K562 (cell line): ENCODE data around the gene TCFL5. TPM values are rescaled to one million over a fixed set of nuclear protein-coding genes. Genes with fewer than 3 reads are reported as not detected.

Source experiments
- ATAC-seq: fragments of 200-7000 bp; cut with Tn5 transposase; 3 replicates; pipeline ENCODE4 v1.9.1; 2020; ENCODE audit warnings: moderate library complexity
- BruUV-seq: library from RNA; stranded (reverse); fragments of 400-500 nt; replicated peaks from 2 replicates; lab custom pipeline; 2021; lab: Mats Ljungman, UMichigan
- CTCF ChIA-PET: fragments of 300-600 bp; formaldehyde crosslinking; extraction: SDS; loops from one replicate; lab custom pipeline; 2021; ENCODE audit warnings: low intra/inter-chr PET ratio; lab: Yijun Ruan, JAX
- POLR2A ChIA-PET: fragments of 300-600, 350-650 bp; sonication (Branson Sonifier 250); formaldehyde crosslinking; extraction: SDS; loops from one replicate; lab custom pipeline; 2021; ENCODE audit warnings: antibody characterized with exemption, inconsistent platforms; lab: Yijun Ruan, JAX
- DNase-seq, 4 experiments: peaks; one replicate each; pipeline versions ENCODE4 v3.0.0 to v3.0.0-alpha.2; 2011 to 2018; ENCODE audit warnings: low spot score in 3 of 4, mixed read lengths in 3 of 4; ENCODE audit errors: extremely low read depth in 1 of 4
- FAIRE-seq: peaks from 2 replicates; lab custom pipeline; 2011; peaks lifted over from hg19 to GRCh38; lab: Jason Lieb, UNC
- H2AFZ ChIP-seq: 2 replicates; pipeline ENCODE4 v1.6.0; 2011; ENCODE audit warnings: low read depth, low read length, control low read depth, inconsistent platforms
- H3K27ac ChIP-seq: fragments of 200-600 bp; 3 replicates; pipeline ENCODE4 v1.8.0; 2011; ENCODE audit warnings: low read depth, mild to moderate bottlenecking, control low read depth, inconsistent platforms, low read length, moderate library complexity, mixed read lengths; ENCODE audit errors: extremely low read depth
- H3K27me3 ChIP-seq, 2 experiments: fragments of 300-600 bp in 1 of 2; 2 replicates in 1 of 2; 3 replicates in 1 of 2; pipeline versions ENCODE4 v1.6.0 to v1.8.0; 2011; ENCODE audit warnings: inconsistent platforms in 2 of 2, low read length in 2 of 2, mild to moderate bottlenecking in 1 of 2, mixed read lengths in 1 of 2, moderate library complexity in 1 of 2; ENCODE audit not compliant: control insufficient read depth in 2 of 2, insufficient read depth in 2 of 2
- H3K36me3 ChIP-seq: fragments of 300-600 bp; 3 replicates; pipeline ENCODE4 v1.8.0; 2011; ENCODE audit warnings: mild to moderate bottlenecking, low read length, inconsistent platforms; ENCODE audit not compliant: control insufficient read depth, insufficient read depth
- H3K4me1 ChIP-seq, 2 experiments: fragments of 200-600 bp in 1 of 2; replicated peaks in 1 of 2; 2 replicates in 1 of 2; 3 replicates in 1 of 2; pipeline versions ENCODE4 v1.5.1 to v1.8.0; 2011; ENCODE audit warnings: inconsistent platforms in 2 of 2, low read length in 2 of 2, mild to moderate bottlenecking in 1 of 2, mixed read lengths in 1 of 2, moderate library complexity in 1 of 2; ENCODE audit not compliant: control insufficient read depth in 2 of 2, insufficient read depth in 2 of 2
- H3K4me2 ChIP-seq: 2 replicates; pipeline ENCODE4 v1.6.1; 2011; ENCODE audit warnings: low read length, control low read depth, inconsistent platforms, mixed read lengths; ENCODE audit not compliant: insufficient read depth
- H3K4me3 ChIP-seq: fragments of 200-600 bp; sonication (generic), shearing (Covaris generic); 2 replicates; pipeline ENCODE4 v1.5.1; 2016; ENCODE audit warnings: control low read depth, inconsistent platforms
- H3K79me2 ChIP-seq: fragments of 200-600 bp; 3 replicates; pipeline ENCODE4 v1.8.0; 2011; ENCODE audit warnings: low read length, inconsistent platforms; ENCODE audit not compliant: control insufficient read depth, insufficient read depth
- H3K9ac ChIP-seq, 2 experiments: 2 replicates each; pipeline versions ENCODE4 v1.6.0 to v1.6.1; 2011; ENCODE audit warnings: low read depth in 2 of 2, low read length in 2 of 2, control low read depth in 1 of 2, inconsistent platforms in 1 of 2, mild to moderate bottlenecking in 1 of 2, mixed read lengths in 1 of 2; ENCODE audit not compliant: insufficient read depth in 1 of 2
- H3K9me1 ChIP-seq: one replicate; pipeline ENCODE4 v1.6.0; 2011; ENCODE audit warnings: inconsistent platforms, mild to moderate bottlenecking, low read length, moderate library complexity; ENCODE audit not compliant: control insufficient read depth, insufficient read depth
- H3K9me3 ChIP-seq: replicated peaks from 2 replicates; pipeline ENCODE4 v1.5.1; 2011; ENCODE audit warnings: low read depth, low read length, inconsistent platforms; ENCODE audit not compliant: control insufficient read depth, insufficient read depth
- H4K20me1 ChIP-seq: replicated peaks from 2 replicates; pipeline ENCODE4 v1.6.1; 2011; ENCODE audit warnings: low read length, inconsistent platforms, mixed read lengths; ENCODE audit not compliant: control insufficient read depth, insufficient read depth
- BRD4 ChIP-seq: fragments of 200-600 bp; sonication (generic); IDR thresholded peaks from 2 replicates; pipeline ENCODE4 v1.6.1; 2017; ENCODE audit warnings: inconsistent platforms
- C11orf30 ChIP-seq: fragments of 450-650 bp; IDR thresholded peaks from 2 replicates; pipeline ENCODE4 v1.6.1; 2016; ENCODE audit warnings: low read depth, mild to moderate bottlenecking
- HDAC6 ChIP-seq: IDR thresholded peaks from 2 replicates; pipeline ENCODE4 v1.6.1; 2012; ENCODE audit warnings: low read depth, mild to moderate bottlenecking, control low read depth, inconsistent platforms, low read length, moderate library complexity
- HLTF ChIP-seq: fragments of 450-650 bp; IDR thresholded peaks from 2 replicates; pipeline ENCODE4 v1.6.1; 2016
- JUN ChIP-seq, 2 experiments: sonication (generic) in 1 of 2; formaldehyde crosslinking in 1 of 2; IDR thresholded peaks; 2 replicates each; pipeline versions ENCODE4 v1.6.1 to v1.8.0; 2012 to 2022; ENCODE audit warnings: borderline replicate concordance in 2 of 2, mild to moderate bottlenecking in 2 of 2, improper control_type of control experiment in 1 of 2, low read depth in 1 of 2, low read length in 1 of 2, missing genetic modification reagents in 1 of 2
- NFE2L1 ChIP-seq: fragments of 450-650 bp; IDR thresholded peaks from 2 replicates; pipeline ENCODE4 v1.6.1; 2016; ENCODE audit warnings: missing genetic modification characterization, low read depth, mild to moderate bottlenecking, missing compliant biosample characterization, moderate library complexity, borderline replicate concordance
- NR4A1 ChIP-seq, 2 experiments: fragments of 250-450 bp in 1 of 2; fragments of 450-650 bp in 1 of 2; sonication (Bioruptor Pico) in 1 of 2; IDR thresholded peaks; 2 replicates each; pipeline versions ENCODE4 v1.4.0 to v1.6.1; 2016 to 2020; ENCODE audit warnings: mild to moderate bottlenecking in 2 of 2, missing compliant biosample characterization in 1 of 2, missing genetic modification characterization in 1 of 2, moderate library complexity in 1 of 2
- NRF1 ChIP-seq, 2 experiments: fragments of 450-650 bp; IDR thresholded peaks in 1 of 2; conservative IDR thresholded peaks in 1 of 2; 2 replicates each; pipeline ENCODE4 v1.6.1; 2014; ENCODE audit warnings: mild to moderate bottlenecking in 2 of 2
- RAD21 ChIP-seq, 2 experiments: fragments of 250-450 bp in 1 of 2; fragments of 450-650 bp in 1 of 2; sonication (Bioruptor Pico) in 1 of 2; formaldehyde crosslinking in 1 of 2; IDR thresholded peaks in 1 of 2; conservative IDR thresholded peaks in 1 of 2; 2 replicates each; pipeline versions ENCODE4 v1.4.0 to v1.8.0; 2020 to 2022; ENCODE audit warnings: mild to moderate bottlenecking in 2 of 2, moderate library complexity in 1 of 2
- RHOXF2B ChIP-seq: fragments of 250-450 bp; sonication (Bioruptor Pico); conservative IDR thresholded peaks from 2 replicates; pipeline ENCODE4 v1.5.1; 2021
- ZNF551 ChIP-seq: fragments of 250-450 bp; sonication (Bioruptor Pico); IDR thresholded peaks from 2 replicates; pipeline ENCODE4 v1.5.0; 2021; ENCODE audit warnings: mild to moderate bottlenecking, moderate library complexity
- ZNF561 ChIP-seq: fragments of 450-650 bp; formaldehyde crosslinking; conservative IDR thresholded peaks from 2 replicates; pipeline ENCODE4 v1.4.0; 2020; ENCODE audit warnings: mild to moderate bottlenecking, moderate library complexity
- ZNF830 ChIP-seq: fragments of 250-450 bp; sonication (Bioruptor Pico); IDR thresholded peaks from 2 replicates; pipeline ENCODE4 v1.5.0; 2021; ENCODE audit warnings: mild to moderate bottlenecking
- WGBS: fragments of 100-300 bp; shearing (Covaris generic); methylation state at CpG from one replicate; pipeline ENCODE4 v1.1.6; 2016; ENCODE audit warnings: low coverage, mixed read lengths; ENCODE audit not compliant: insufficient coverage; ENCODE audit errors: missing lambda C conversion rate; 5-methylcytosine and 5-hydroxymethylcytosine counted together
- in situ Hi-C: fragments of 300-500 bp; cut with MboI; formaldehyde crosslinking; loops from 4 replicates; pipeline ENCODE4 v1.15.0; 2018; ENCODE audit warnings: inconsistent platforms, mixed read lengths
- intact Hi-C: fragments of 100-400 bp; cut with micrococcal nuclease; formaldehyde crosslinking; loops from 2 replicates; pipeline ENCODE4 v1.14.2; 2022
- polyA plus RNA-seq, 8 experiments: library from polyadenylated mRNA; depleted of rRNA in 4 of 8; stranded (reverse) in 5 of 8; unstranded in 3 of 8; fragments of >200 nt; fragmentation: Nextera tagmentation in 2 of 8; fragmentation: Illumina TruSeq in 1 of 8; extraction: Ambion mirVana in 2 of 8; extraction: Trizol in 1 of 8; gene quantifications; 2 replicates each; pipeline versions ENCODE4 v1.2.1 to v1.2.3, GENCODE V29; 2011 to 2014; ENCODE audit warnings: inconsistent platforms in 1 of 8, missing spikeins in 1 of 8
- total RNA-seq, 7 experiments: library from RNA; depleted of rRNA in 6 of 7; stranded (reverse); fragments of >200 nt in 6 of 7; fragmentation: Illumina TruSeq in 2 of 7; extraction: Trizol in 2 of 7; gene quantifications; 2 replicates each; pipeline versions ENCODE4 v1.2.1 to v1.2.3, GENCODE V29; 2011 to 2021; ENCODE audit warnings: low replicate concordance in 1 of 7
- TF ChIP-seq, protein P1 (sequence below): fragments of 250-450 bp; sonication (Bioruptor Pico); IDR thresholded peaks from 2 replicates; pipeline ENCODE4 v1.4.0; 2020; ENCODE audit warnings: mild to moderate bottlenecking, moderate library complexity, borderline replicate concordance

TCFL5 gene
- total and polyA plus RNA-seq, 9 of the 15 experiments (the other 6 are each of a cell fraction or from before 2014, with no cell fraction given), result 1.00 to 12.6 (median 9.1) TPM

DNA sequence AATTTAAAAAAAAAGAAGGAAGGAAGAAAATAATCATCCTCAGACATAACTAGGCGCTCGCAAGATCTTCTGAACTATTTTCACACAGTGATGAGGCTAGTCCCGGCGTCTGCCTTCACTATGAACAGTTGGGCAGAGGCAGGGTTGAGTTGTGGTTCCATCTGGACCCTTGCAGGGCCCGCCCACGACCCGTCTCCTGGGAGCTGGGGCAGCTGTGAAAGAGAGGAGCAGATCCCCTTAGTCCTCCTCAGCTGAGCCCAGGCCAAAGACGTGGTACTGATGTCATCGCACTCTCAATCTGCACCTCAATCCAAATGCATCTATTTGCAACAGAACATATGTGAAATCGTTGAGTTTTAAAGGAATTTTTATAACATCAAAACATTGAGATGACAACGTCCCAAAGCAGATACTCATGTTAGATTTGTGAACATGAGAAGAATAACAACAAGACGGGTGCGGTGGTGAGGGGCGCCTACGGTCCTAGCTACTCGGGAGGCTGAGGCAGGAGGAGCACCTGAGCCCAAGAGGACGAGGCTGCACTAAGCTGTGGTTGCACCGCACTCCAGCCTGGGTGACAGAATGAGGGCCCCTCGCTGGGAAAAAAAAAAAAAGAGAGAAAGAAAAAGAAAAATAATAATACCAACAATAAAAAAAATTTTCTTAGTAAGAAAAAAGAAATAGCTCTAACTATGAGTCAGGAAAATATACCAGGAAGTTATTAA is 15.3 kb downstream of the TCFL5 start:
- Histone ChIP-seq H3K27me3 (no peaks in the 10 kb centered on the region), H3K79me2 (no peaks in the 10 kb centered on the region), H3K4me1 (peaks cover 0 to 13% of the 10 kb centered on the region in 2 experiments; a peak in 1 of 5 replicates), H3K9me3 (no peaks in the 10 kb centered on the region), H3K27ac (no peak overlapping the region), H2AFZ (no peak overlapping the region), H3K9ac (no peak overlapping the region), H3K4me2 (no peak overlapping the region), H3K36me3 (peaks cover 48% of the 10 kb centered on the region), H3K4me3 (no peak overlapping the region), H3K9me1 (no peaks in the 10 kb centered on the region), H4K20me1 (no peaks in the 10 kb centered on the region)
- FAIRE-seq (no peak), DNase-seq (no peak), ATAC-seq (no peak)
- intact Hi-C loops, result loop anchor here (2.0 kb wide), 1 partner anchor 24 kb away; no protein-coding TSS in a partner anchor
- 88% methylated on average over 17 of the region's 19 CpGs for WGBS
- BruUV-seq, result no TSS peak
- ChIA-PET CTCF (no interaction called here), POLR2A (interaction anchor here (0.6 to 0.7 kb wide), 2 partner anchors 11 to 102 kb away, joined by 3 read pairs; no protein-coding TSS in a partner anchor)
- in situ Hi-C loops, result no loop called here
- no peak for TF ChIP-seq RAD21 (CRISPR knock-in tag; conservative IDR thresholded peaks at IDR 0.05 in 1 of 2, IDR thresholded peaks at IDR 0.05 in 1 of 2)
- TF ChIP-seq RHOXF2B (CRISPR knock-in tag), result no peak
- no peak for TF ChIP-seq NRF1 (conservative IDR thresholded peaks at IDR 0.05 in 1 of 2, IDR thresholded peaks at IDR 0.05 in 1 of 2)
- TF ChIP-seq JUN (IDR thresholded peaks at IDR 0.05; ENCODE audit: borderline replicate concordance, low read depth, low read length), result no peak
- no peak for TF ChIP-seq JUN (CRISPR knock-in tag; IDR thresholded peaks at IDR 0.05; ENCODE audit: borderline replicate concordance)
- TF ChIP-seq HLTF, result no peak
- TF ChIP-seq, protein P1, sequence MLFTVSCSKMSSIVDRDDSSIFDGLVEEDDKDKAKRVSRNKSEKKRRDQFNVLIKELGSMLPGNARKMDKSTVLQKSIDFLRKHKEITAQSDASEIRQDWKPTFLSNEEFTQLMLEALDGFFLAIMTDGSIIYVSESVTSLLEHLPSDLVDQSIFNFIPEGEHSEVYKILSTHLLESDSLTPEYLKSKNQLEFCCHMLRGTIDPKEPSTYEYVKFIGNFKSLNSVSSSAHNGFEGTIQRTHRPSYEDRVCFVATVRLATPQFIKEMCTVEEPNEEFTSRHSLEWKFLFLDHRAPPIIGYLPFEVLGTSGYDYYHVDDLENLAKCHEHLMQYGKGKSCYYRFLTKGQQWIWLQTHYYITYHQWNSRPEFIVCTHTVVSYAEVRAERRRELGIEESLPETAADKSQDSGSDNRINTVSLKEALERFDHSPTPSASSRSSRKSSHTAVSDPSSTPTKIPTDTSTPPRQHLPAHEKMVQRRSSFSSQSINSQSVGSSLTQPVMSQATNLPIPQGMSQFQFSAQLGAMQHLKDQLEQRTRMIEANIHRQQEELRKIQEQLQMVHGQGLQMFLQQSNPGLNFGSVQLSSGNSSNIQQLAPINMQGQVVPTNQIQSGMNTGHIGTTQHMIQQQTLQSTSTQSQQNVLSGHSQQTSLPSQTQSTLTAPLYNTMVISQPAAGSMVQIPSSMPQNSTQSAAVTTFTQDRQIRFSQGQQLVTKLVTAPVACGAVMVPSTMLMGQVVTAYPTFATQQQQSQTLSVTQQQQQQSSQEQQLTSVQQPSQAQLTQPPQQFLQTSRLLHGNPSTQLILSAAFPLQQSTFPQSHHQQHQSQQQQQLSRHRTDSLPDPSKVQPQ, result no peak
- TF ChIP-seq ZNF561, result no peak
- no peak for TF ChIP-seq C11orf30
- no peak for TF ChIP-seq NR4A1 (CRISPR knock-in tag; IDR thresholded peaks at IDR 0.05)
- no peak for TF ChIP-seq NR4A1 (tag; IDR thresholded peaks at IDR 0.05)
- no peak for TF ChIP-seq ZNF551 (CRISPR knock-in tag)
- TF ChIP-seq BRD4, result no peak
- TF ChIP-seq ZNF830 (CRISPR knock-in tag), result no peak
- no peak for TF ChIP-seq HDAC6
- TF ChIP-seq NFE2L1 (tag), result no peak
